ENCODE measurements around the gene GFI1.

- TF ChIP-seq EZH2phosphoT487 (IDR thresholded peaks at IDR 0.05; ENCODE audit: low read depth): no peak
- no peak for TF ChIP-seq CTCF (IDR thresholded peaks at IDR 0.05; ENCODE audit: low read depth, low read length)
These were observed 7.9 kb upstream of the GFI1 start for GRCh38 chr1:92494485-92495141.

All from OCI-LY3 (cell line).